Liver (tissue), 3 donors: ENCODE measurements around the gene FBXO38.

ENCODE experiments used
- ATF3 ChIP-seq: IDR thresholded peaks from 2 replicates; pipeline ENCODE4 v1.6.1; 2016; ENCODE audit warnings: antibody characterized with exemption
- CTCF ChIP-seq: fragments of 150-350 bp; IDR thresholded peaks from 2 replicates; pipeline ENCODE4 v1.5.1; 2017; ENCODE audit warnings: improper control_type of control experiment, low read depth, low read length; ENCODE audit not compliant: missing input control
- EGR1 ChIP-seq, 2 donors: IDR thresholded peaks; 2 replicates each; pipeline ENCODE4 v1.6.1; 2016 to 2018; ENCODE audit warnings: antibody characterized with exemption in 2 of 2, low read depth in 2 of 2
- MAX ChIP-seq: IDR thresholded peaks from 2 replicates; pipeline ENCODE4 v1.6.1; 2016; ENCODE audit warnings: antibody characterized with exemption
- RAD21 ChIP-seq, 2 donors: IDR thresholded peaks; 2 replicates each; pipeline ENCODE4 v1.6.1; 2016; ENCODE audit warnings: antibody characterized with exemption in 2 of 2, mild to moderate bottlenecking in 2 of 2
- REST ChIP-seq: IDR thresholded peaks from 2 replicates; pipeline ENCODE4 v1.6.1; 2016; ENCODE audit warnings: antibody characterized with exemption, mild to moderate bottlenecking
- YY1 ChIP-seq: IDR thresholded peaks from 2 replicates; pipeline ENCODE4 v1.6.1; 2016; ENCODE audit warnings: antibody characterized with exemption, mild to moderate bottlenecking
- donor health status: healthy.
- donor health status: healthy.

- no peak for TF ChIP-seq CTCF
- no peak for TF ChIP-seq ATF3
- no peak for TF ChIP-seq MAX
- TF ChIP-seq YY1, result no peak
- no peak for TF ChIP-seq EGR1 (IDR thresholded peaks at IDR 0.05; ENCODE audit: low read depth in 2 of 2)
- no peak for TF ChIP-seq REST
- no peak for TF ChIP-seq RAD21 (IDR thresholded peaks at IDR 0.05)
These were observed 19.6 kb downstream of the FBXO38 start for GRCh38 chr5:148403344-148403743.
